ENCODE data around the gene CALU.

CALU gene

DNA sequence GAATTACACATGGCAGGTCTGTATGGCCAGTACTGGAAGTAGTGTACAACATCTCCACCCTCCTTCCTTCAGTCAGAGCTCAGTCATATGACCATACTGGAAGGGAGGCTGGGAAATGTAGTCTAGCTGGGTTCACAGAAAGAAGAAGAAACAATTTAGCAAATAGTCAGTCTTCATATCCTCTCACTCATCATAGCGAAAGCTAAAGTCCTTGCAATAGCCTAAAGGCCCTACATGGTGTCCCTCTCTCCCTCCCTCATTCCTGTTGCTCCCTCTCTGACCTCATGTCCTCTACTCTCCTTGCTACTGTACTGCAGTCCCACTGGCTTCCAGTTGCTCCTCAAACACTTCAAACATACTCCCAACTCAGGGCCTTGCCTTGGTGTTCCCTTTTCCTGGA, 4.3 kb upstream of the CALU start:
- Histone ChIP-seq H3K27me3 (no peaks in the 10 kb centered on the region), H4K20me1 (peaks cover 5% of the 10 kb centered on the region), H3K4me2 (peak overlapping the region; percentile 90), H3K36me3 (no peaks in the 10 kb centered on the region), H3K4me1 (peaks cover 59% of the 10 kb centered on the region), H3K9me3 (no peaks in the 10 kb centered on the region), H3K9ac (peak overlapping the region; percentile 26; the same call in 1 of the 2 replicates), H3K27ac (peak overlapping the region; percentile 89), H3K4me3 (peak overlapping the region; percentile 40; the same call in 1 of the 2 replicates)
- no peak for TF ChIP-seq Cebpa-rat (IDR thresholded peaks at IDR 0.05)

DNA sequence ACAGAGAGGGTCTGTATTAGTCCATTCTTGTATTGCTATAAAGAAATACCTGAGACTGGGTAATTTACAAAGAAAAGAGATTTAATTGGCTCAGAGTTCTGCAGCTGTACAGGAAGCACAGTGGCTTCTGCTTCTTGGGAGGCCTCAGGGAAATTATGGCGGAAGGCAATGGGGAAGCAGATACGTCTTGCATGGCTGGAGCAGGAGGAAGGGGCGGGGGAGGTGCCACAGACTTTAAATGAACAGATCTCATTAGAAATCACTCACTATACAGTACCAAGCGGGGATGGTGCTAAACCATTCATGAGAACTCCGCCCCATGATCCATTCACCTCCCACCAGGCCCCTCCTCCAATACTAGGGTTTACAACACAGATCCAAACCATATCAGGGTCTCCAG, 3.7 kb upstream of the CALU start:
- Histone ChIP-seq H3K9ac (no peak overlapping the region), H3K9me3 (no peaks in the 10 kb centered on the region), H3K4me2 (peak overlapping the region; percentile 90), H4K20me1 (peaks cover 11% of the 10 kb centered on the region), H3K27ac (peak overlapping the region; percentile 89), H3K36me3 (no peaks in the 10 kb centered on the region), H3K4me3 (peak overlapping the region; percentile 40; the same call in 1 of the 2 replicates), H3K4me1 (peaks cover 64% of the 10 kb centered on the region), H3K27me3 (no peaks in the 10 kb centered on the region)
- TF ChIP-seq Cebpa-rat (IDR thresholded peaks at IDR 0.05), result no peak

DNA sequence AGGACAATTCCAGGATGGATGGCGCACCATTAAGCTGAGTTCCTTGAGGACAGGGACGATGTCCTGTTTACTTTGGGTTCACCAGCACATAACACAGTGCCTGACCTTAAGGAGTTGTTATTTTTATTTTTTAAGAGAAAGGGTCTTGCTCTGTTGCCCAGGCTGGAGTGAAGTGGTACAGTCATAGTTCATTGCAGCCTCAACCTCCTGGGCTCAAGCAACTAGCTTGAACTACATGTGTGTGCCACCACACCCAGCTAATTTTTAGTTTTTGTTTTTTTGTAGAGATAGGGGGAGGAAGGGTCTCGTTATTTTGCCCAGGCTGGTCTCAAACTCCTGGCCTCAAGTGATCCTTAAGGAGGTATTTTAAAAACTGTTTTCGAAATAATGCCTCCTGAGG, 1.7 kb upstream of the CALU start:
- peak overlapping the region; percentile 90; the same call in 1 of the 2 replicates for H3K4me2 ChIP-seq
- no peak overlapping the region for H3K27ac ChIP-seq
- TF ChIP-seq Cebpa-rat (IDR thresholded peaks at IDR 0.05), result no peak

GRCh38 chr7:128737867-128738385, 1.2 kb upstream of the CALU start:
- no peak overlapping the region for H3K9ac ChIP-seq
- no peaks in the 10 kb centered on the region for H3K9me3 ChIP-seq
- H3K27ac ChIP-seq, result no peak overlapping the region
- no peak overlapping the region for H3K4me3 ChIP-seq
- peaks cover under 1% of the 10 kb centered on the region; the same call in 1 of the 2 replicates for H3K36me3 ChIP-seq
- H3K4me1 ChIP-seq, result peaks cover 76% of the 10 kb centered on the region
- H3K4me2 ChIP-seq, result peak overlapping the region; percentile 98
- H3K27me3 ChIP-seq, result no peaks in the 10 kb centered on the region
- peaks cover 35% of the 10 kb centered on the region for H4K20me1 ChIP-seq
- TF ChIP-seq Cebpa-rat (IDR thresholded peaks at IDR 0.05), result no peak

More for the DNA sequence above, 1.7 kb upstream of the CALU start:
- Histone ChIP-seq H3K9me3 (no peaks in the 10 kb centered on the region), H4K20me1 (peaks cover 31% of the 10 kb centered on the region), H3K4me1 (peaks cover 81% of the 10 kb centered on the region), H3K27me3 (no peaks in the 10 kb centered on the region), H3K9ac (no peak overlapping the region), H3K4me3 (no peak overlapping the region), H3K36me3 (no peaks in the 10 kb centered on the region; the same call in 1 of the 2 replicates)

DNA sequence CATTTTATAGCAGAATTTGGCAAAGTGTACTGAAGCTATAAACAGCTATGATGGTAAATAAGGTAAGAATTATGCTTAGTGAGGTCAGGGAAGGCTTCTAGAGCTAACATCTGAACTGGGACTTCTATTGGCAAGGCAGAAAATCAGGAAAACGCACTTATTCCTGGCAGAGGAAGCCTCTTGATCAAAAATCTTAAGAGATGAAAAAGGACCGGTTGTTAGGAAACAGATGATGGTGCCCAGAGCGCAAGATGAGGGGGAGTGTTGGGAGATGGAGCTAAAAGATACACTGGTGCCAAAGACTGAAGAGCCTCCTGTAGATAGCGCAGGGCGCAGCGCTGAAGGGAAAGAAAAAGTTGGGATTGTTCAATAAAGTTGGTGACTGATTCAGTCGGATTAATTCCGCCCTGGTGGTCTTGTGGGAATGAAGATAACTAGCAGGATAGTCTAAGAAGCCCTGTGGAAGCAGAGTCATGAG, 550 bp upstream of the CALU start:
- Histone ChIP-seq H3K9ac (peak overlapping the region; percentile 85), H3K9me3 (no peaks in the 10 kb centered on the region), H4K20me1 (peaks cover 42% of the 10 kb centered on the region), H3K4me2 (peak overlapping the region; percentile 98), H3K4me3 (peak overlapping the region; percentile 93), H3K4me1 (peaks cover 71% of the 10 kb centered on the region), H3K27ac (peak overlapping the region; percentile 81), H3K27me3 (no peaks in the 10 kb centered on the region), H3K36me3 (peaks cover 7% of the 10 kb centered on the region; the same call in 1 of the 2 replicates)
- TF ChIP-seq Cebpa-rat (IDR thresholded peaks at IDR 0.05), result no peak

DNA sequence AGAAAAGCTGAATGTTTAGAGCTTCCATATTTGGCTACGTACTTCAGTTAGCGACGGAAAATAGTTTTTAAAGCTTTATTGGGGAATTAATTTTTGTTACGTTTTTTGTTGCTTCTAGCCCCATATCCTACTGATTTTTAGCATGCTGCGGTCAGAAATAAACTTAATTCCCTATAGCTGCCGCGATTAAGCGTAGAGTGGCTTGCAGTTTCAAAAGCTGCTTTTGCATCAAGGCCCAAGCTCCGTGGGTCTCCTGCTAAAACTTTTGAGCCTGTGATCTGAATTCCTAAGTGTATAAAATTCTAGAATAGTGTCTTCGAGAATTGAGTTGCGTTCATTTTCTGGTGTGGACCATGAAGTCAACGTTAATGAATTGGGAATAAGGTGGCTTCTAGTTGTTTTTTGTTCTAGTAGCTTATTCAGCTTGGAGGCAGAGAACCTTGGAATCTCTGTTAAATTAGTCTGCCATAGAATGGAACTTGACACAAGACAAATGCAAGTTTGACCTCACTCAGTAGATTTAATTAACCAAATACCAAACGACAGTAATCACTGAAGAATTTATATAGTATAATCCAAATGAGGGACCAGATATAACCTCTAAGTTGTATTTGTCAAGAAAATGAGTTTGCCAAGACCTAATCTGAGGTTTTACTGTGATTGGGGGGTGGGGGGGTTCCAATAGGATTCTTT, 977 bp downstream of the CALU start:
- peak overlapping the region; percentile 85 for H3K9ac ChIP-seq
- peaks cover 58% of the 10 kb centered on the region for H4K20me1 ChIP-seq
- H3K4me1 ChIP-seq, result peaks cover 56% of the 10 kb centered on the region
- no peak for TF ChIP-seq Cebpa-rat (IDR thresholded peaks at IDR 0.05)
- H3K9me3 ChIP-seq, result no peaks in the 10 kb centered on the region
- H3K27me3 ChIP-seq, result no peaks in the 10 kb centered on the region
- H3K4me3 ChIP-seq, result peak overlapping the region; percentile 93
- H3K4me2 ChIP-seq, result peak overlapping the region; percentile 98
- H3K36me3 ChIP-seq, result peaks cover 11% of the 10 kb centered on the region; the same call in 1 of the 2 replicates
- H3K27ac ChIP-seq, result peak overlapping the region; percentile 81

GRCh38 chr7:128740996-128741395, 1.8 kb downstream of the CALU start:
- no peak overlapping the region for H3K9ac ChIP-seq
- no peak overlapping the region for H3K4me3 ChIP-seq
- peaks cover 48% of the 10 kb centered on the region for H3K4me1 ChIP-seq

GRCh38 chr7:128741491-128741890, 2.3 kb downstream of the CALU start:
- H3K36me3 ChIP-seq, result peaks cover 25% of the 10 kb centered on the region
- no peak overlapping the region for H3K27ac ChIP-seq
- H3K9ac ChIP-seq, result no peak overlapping the region
- no peaks in the 10 kb centered on the region for H3K27me3 ChIP-seq
- H3K4me1 ChIP-seq, result peaks cover 43% of the 10 kb centered on the region
- H3K4me2 ChIP-seq, result peak overlapping the region; percentile 98
- H3K4me3 ChIP-seq, result no peak overlapping the region
- H4K20me1 ChIP-seq, result peaks cover 71% of the 10 kb centered on the region
- no peak for TF ChIP-seq Cebpa-rat (IDR thresholded peaks at IDR 0.05)
- no peaks in the 10 kb centered on the region for H3K9me3 ChIP-seq

More at GRCh38 chr7:128740996-128741395, 1.8 kb downstream of the CALU start:
- peaks cover 66% of the 10 kb centered on the region for H4K20me1 ChIP-seq
- H3K9me3 ChIP-seq, result no peaks in the 10 kb centered on the region
- no peak overlapping the region for H3K27ac ChIP-seq
- H3K36me3 ChIP-seq, result peaks cover 20% of the 10 kb centered on the region
- H3K27me3 ChIP-seq, result no peaks in the 10 kb centered on the region
- peak overlapping the region; percentile 98 for H3K4me2 ChIP-seq
- TF ChIP-seq Cebpa-rat (IDR thresholded peaks at IDR 0.05), result no peak

DNA sequence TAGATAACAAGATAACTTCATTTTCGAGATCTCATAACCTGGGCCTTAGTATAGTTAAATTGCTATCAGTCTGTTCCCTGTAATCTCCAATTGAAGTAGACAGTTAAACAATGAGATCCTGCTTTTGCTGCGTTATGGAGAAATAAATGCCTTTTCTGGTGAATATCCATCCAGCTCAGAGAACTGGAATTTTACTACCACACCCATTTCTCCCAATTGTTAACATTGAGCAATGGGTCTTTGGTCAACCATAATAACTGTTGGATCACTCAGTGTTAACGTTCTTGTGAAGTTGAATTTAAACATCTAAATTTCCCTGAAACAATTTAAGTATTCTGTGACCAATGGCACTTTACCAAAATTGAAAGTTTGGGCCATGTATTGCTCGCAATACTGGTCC, 3.0 kb downstream of the CALU start:
- Histone ChIP-seq H3K9ac (no peak overlapping the region), H3K4me2 (no peak overlapping the region), H3K27me3 (no peaks in the 10 kb centered on the region), H4K20me1 (peaks cover 77% of the 10 kb centered on the region), H3K27ac (no peak overlapping the region), H3K4me1 (peaks cover 36% of the 10 kb centered on the region), H3K36me3 (peaks cover 29% of the 10 kb centered on the region), H3K4me3 (no peak overlapping the region), H3K9me3 (no peaks in the 10 kb centered on the region)
- no peak for TF ChIP-seq Cebpa-rat (IDR thresholded peaks at IDR 0.05)

GRCh38 chr7:128743112-128743772, 4.1 kb downstream of the CALU start:
- Histone ChIP-seq H3K27me3 (no peaks in the 10 kb centered on the region), H3K9ac (no peak overlapping the region), H4K20me1 (peaks cover 84% of the 10 kb centered on the region), H3K4me1 (peaks cover 30% of the 10 kb centered on the region), H3K36me3 (peaks cover 36% of the 10 kb centered on the region), H3K27ac (no peak overlapping the region), H3K4me3 (no peak overlapping the region), H3K4me2 (no peak overlapping the region), H3K9me3 (no peaks in the 10 kb centered on the region)
- no peak for TF ChIP-seq Cebpa-rat (IDR thresholded peaks at IDR 0.05)
